ENCODE measurements around the gene KLHL21.

GRCh38 chr1:6578624-6579373, 23.9 kb downstream of the KLHL21 start:
- TF ChIP-seq CTCF (conservative IDR thresholded peaks at IDR 0.05; ENCODE audit: low read depth, low read length), result no peak
- TF ChIP-seq CHD1 (IDR thresholded peaks at IDR 0.05; ENCODE audit: low read depth, low read length), result no peak
- TF ChIP-seq POLR2A (IDR thresholded peaks at IDR 0.05; ENCODE audit: low read depth, low read length), result no peak
- TF ChIP-seq CEBPB (IDR thresholded peaks at IDR 0.05; ENCODE audit: low read depth, low read length), result no peak
- TF ChIP-seq FOS (IDR thresholded peaks at IDR 0.05; ENCODE audit: low read depth, low read length), result no peak
- no peak for TF ChIP-seq BHLHE40 (IDR thresholded peaks at IDR 0.05; ENCODE audit: low read depth, low read length)
